ENCODE results near the gene PSMG2.

The PSMG2 gene

GRCh38 chr18:12702221-12703095 lies at the start of gene PSMG2, which contains the start of gene CEP76:
PSMG2 (plus strand) TSS chr18:12703042; CDS start chr18:12703108, 66 bp downstream.
CEP76 (minus strand) TSS chr18:12702723; CDS start chr18:12702548, 175 bp downstream.
- Histone ChIP-seq H3K4me1 (ENCODE audit: control insufficient read depth, insufficient read depth, low read length) (peaks cover 6% of the 10 kb centered on the region), H3K4me3 (ENCODE audit: low read length) (peak within 1 kb of the TSS; percentile 96), H3K9me3 (ENCODE audit: control insufficient read depth, low read length) (no peaks in the 10 kb centered on the region), H3K27me3 (ENCODE audit: control insufficient read depth, insufficient read depth, low read length) (no peaks in the 10 kb centered on the region), H3K36me3 (ENCODE audit: control insufficient read depth, insufficient read depth, low read length) (no peaks in the 10 kb centered on the region), H3K9ac (ENCODE audit: low read length) (peak within 1 kb of the TSS; percentile 97)

DNA sequence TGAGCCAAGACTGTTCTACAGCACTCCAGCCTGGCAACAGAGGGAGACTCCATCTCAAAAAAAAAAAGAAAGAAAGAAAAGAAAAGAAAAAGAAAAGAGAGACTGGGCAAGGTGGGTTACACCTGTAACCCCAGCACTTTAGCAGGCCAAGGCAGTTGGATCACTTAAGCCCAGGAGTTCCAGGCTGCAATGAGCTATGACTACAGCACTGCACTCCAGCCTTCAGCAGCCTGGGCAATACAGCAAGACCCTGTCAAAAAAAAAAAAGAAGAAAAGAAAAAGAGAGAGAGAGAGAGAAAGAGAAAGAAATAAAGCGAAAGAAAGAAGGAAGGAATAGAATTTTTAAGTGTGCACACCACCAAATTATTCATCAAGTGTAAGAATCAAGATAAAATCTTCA lies 47.9 kb upstream of the PSMG2 start:
- peaks cover 3% of the 10 kb centered on the region for H3K4me1 ChIP-seq (ENCODE audit: control insufficient read depth, insufficient read depth, low read length)
- H3K9me3 ChIP-seq (ENCODE audit: control insufficient read depth, low read length): no peaks in the 10 kb centered on the region
- peaks cover 4% of the 10 kb centered on the region for H3K27me3 ChIP-seq (ENCODE audit: control insufficient read depth, insufficient read depth, low read length)
- H3K9ac ChIP-seq (ENCODE audit: low read length): no peak overlapping the region
- no peaks in the 10 kb centered on the region for H3K36me3 ChIP-seq (ENCODE audit: control insufficient read depth, insufficient read depth, low read length)
- H3K4me3 ChIP-seq (ENCODE audit: low read length): no peak overlapping the region

DNA sequence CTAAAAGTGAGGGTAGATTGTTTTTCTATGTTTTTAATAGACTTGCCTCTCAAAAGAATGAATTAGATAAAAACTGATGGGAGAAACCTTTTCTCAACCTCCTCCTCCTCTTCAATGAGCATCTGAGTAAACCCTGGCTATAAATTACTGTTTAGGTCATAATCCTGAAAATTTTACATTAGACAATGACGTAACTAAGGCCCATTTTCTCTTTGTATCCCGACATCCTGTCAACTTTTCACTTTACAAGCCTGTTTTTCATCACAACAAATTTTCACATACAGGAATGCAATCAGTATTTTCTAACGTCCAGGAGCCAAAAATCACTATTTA lies 46.3 kb upstream of the PSMG2 start:
- H3K9me3 ChIP-seq (ENCODE audit: control insufficient read depth, low read length): no peaks in the 10 kb centered on the region
- H3K27me3 ChIP-seq (ENCODE audit: control insufficient read depth, insufficient read depth, low read length): peaks cover 4% of the 10 kb centered on the region
- no peaks in the 10 kb centered on the region for H3K36me3 ChIP-seq (ENCODE audit: control insufficient read depth, insufficient read depth, low read length)
- H3K9ac ChIP-seq (ENCODE audit: low read length): peak overlapping the region; percentile 73
- H3K4me3 ChIP-seq (ENCODE audit: low read length): no peak overlapping the region
- peaks cover 3% of the 10 kb centered on the region for H3K4me1 ChIP-seq (ENCODE audit: control insufficient read depth, insufficient read depth, low read length)

GRCh38 chr18:12656938-12657683 lies 45.7 kb upstream of the PSMG2 start:
- Histone ChIP-seq H3K36me3 (ENCODE audit: control insufficient read depth, insufficient read depth, low read length) (no peaks in the 10 kb centered on the region), H3K27me3 (ENCODE audit: control insufficient read depth, insufficient read depth, low read length) (peaks cover 4% of the 10 kb centered on the region), H3K4me3 (ENCODE audit: low read length) (no peak overlapping the region), H3K9me3 (ENCODE audit: control insufficient read depth, low read length) (no peaks in the 10 kb centered on the region), H3K4me1 (ENCODE audit: control insufficient read depth, insufficient read depth, low read length) (peaks cover 3% of the 10 kb centered on the region), H3K9ac (ENCODE audit: low read length) (peak overlapping the region; percentile 73)

- Histone ChIP-seq H3K4me3 (ENCODE audit: low read length) (no peak within 1 kb of the TSS), H3K4me1 (ENCODE audit: control insufficient read depth, insufficient read depth, low read length) (peaks cover 3% of the 10 kb centered on the region), H3K9me3 (ENCODE audit: control insufficient read depth, low read length) (no peaks in the 10 kb centered on the region), H3K9ac (ENCODE audit: low read length) (peak within 1 kb of the TSS; percentile 73), H3K27me3 (ENCODE audit: control insufficient read depth, insufficient read depth, low read length) (peaks cover 4% of the 10 kb centered on the region), H3K36me3 (ENCODE audit: control insufficient read depth, insufficient read depth, low read length) (no peaks in the 10 kb centered on the region)
Observed at GRCh38 chr18:12657684-12658425, 45.0 kb upstream of the PSMG2 start, which contains the start of gene SPIRE1. SPIRE1 (minus strand) TSS chr18:12658107; CDS start chr18:12657866, 241 bp downstream.

- peak overlapping the region; percentile 22 for H3K9ac ChIP-seq (ENCODE audit: low read length)
- H3K36me3 ChIP-seq (ENCODE audit: control insufficient read depth, insufficient read depth, low read length): no peaks in the 10 kb centered on the region
- H3K4me3 ChIP-seq (ENCODE audit: low read length): no peak overlapping the region
- peaks cover 3% of the 10 kb centered on the region for H3K4me1 ChIP-seq (ENCODE audit: control insufficient read depth, insufficient read depth, low read length)
- H3K9me3 ChIP-seq (ENCODE audit: control insufficient read depth, low read length): no peaks in the 10 kb centered on the region
- peaks cover 4% of the 10 kb centered on the region for H3K27me3 ChIP-seq (ENCODE audit: control insufficient read depth, insufficient read depth, low read length)
Observed at GRCh38 chr18:12658426-12659138, 44.3 kb upstream of the PSMG2 start.

DNA sequence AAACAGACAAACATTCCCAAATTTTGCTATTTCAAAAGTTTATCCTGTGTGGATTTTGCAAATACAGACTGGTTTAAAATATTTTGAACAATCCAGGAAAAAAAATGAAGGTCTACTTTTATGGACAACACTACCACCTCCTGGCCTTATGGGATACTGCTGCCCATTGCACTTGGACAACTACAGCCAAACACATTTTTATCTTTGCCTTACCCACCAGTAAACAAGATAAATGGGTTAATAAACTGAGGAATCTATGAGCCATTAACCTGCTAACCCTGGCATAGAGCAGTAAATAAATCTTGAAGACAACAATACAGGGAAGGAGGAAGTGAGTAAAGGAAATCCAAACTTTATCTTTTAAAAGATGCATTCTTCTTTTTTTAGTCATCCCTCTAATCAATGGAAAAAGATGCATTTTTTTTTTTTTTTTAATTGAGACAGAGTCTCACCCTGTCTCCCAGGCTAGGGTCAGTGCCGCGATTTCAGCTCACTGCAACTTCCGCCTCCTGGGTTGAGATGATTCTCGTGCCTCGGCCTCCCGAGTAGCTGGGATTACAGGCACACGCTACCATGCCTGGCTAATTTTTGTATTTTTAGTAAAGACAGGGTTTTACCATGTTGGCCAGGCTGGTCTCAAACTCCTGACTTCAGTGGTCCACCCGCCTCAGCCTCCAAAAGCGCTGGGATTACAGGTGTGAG lies 42.8 kb upstream of the PSMG2 start:
- Histone ChIP-seq H3K4me3 (ENCODE audit: low read length) (no peak overlapping the region), H3K27me3 (ENCODE audit: control insufficient read depth, insufficient read depth, low read length) (peaks cover 4% of the 10 kb centered on the region), H3K4me1 (ENCODE audit: control insufficient read depth, insufficient read depth, low read length) (peaks cover 3% of the 10 kb centered on the region), H3K9me3 (ENCODE audit: control insufficient read depth, low read length) (no peaks in the 10 kb centered on the region), H3K36me3 (ENCODE audit: control insufficient read depth, insufficient read depth, low read length) (no peaks in the 10 kb centered on the region), H3K9ac (ENCODE audit: low read length) (no peak overlapping the region)

GRCh38 chr18:12668041-12668440 lies 34.8 kb upstream of the PSMG2 start:
- Histone ChIP-seq H3K9me3 (ENCODE audit: control insufficient read depth, low read length) (no peaks in the 10 kb centered on the region), H3K9ac (ENCODE audit: low read length) (no peak overlapping the region), H3K4me1 (ENCODE audit: control insufficient read depth, insufficient read depth, low read length) (no peaks in the 10 kb centered on the region), H3K4me3 (ENCODE audit: low read length) (no peak overlapping the region), H3K36me3 (ENCODE audit: control insufficient read depth, insufficient read depth, low read length) (no peaks in the 10 kb centered on the region), H3K27me3 (ENCODE audit: control insufficient read depth, insufficient read depth, low read length) (no peaks in the 10 kb centered on the region)

DNA sequence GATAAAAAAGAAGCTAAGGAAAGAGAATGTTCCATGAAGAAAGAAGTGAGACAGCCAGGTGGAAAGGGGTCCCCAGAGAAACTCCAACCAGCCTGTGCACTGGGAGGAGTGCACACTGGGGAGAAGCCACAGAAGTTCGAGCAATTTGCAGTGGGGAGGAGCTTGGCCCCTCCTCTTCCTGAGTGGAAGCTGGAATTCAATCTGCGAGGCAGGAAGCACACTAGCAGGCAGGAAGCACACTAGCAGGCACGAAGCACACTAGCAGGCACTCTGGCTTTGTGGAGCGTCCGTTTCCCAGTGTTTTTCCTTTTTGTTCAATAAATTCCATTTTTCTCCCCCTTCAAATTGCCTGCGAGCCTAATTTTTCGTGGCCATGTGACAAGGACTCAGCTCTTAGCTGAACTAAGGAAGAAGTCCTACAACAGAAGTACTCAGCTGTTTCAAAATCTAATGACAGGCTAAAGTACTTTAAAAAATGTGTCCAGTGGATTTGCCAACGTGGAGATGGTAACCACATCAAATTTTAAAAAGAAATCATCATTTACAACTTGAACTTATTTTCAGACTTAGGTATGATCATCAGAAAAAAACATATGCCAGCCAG lies 23.6 kb upstream of the PSMG2 start:
- H3K4me1 ChIP-seq (ENCODE audit: control insufficient read depth, insufficient read depth, low read length): no peaks in the 10 kb centered on the region
- no peaks in the 10 kb centered on the region for H3K9me3 ChIP-seq (ENCODE audit: control insufficient read depth, low read length)
- no peaks in the 10 kb centered on the region for H3K36me3 ChIP-seq (ENCODE audit: control insufficient read depth, insufficient read depth, low read length)
- no peaks in the 10 kb centered on the region for H3K27me3 ChIP-seq (ENCODE audit: control insufficient read depth, insufficient read depth, low read length)
- H3K9ac ChIP-seq (ENCODE audit: low read length): peak overlapping the region; percentile 44
- no peak overlapping the region for H3K4me3 ChIP-seq (ENCODE audit: low read length)

DNA sequence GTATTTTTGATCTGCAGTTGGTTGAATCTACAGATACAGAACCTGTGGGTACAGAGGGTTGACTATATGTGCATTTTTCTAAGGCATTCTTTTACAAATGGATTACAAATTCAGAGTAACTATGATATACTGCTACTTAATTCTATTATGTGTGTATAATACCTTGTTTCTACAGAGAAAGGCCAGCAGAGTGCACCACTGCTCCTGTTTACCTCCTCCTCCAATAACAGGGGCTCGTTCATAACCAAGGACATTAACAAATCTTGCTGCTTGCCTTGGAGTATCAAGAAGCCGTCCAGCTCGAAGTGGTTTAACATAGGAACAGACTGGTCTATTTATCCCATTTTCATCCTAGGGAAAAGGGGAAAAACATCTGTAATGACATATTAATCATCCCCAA lies 16.7 kb upstream of the PSMG2 start:
- Histone ChIP-seq H3K4me3 (ENCODE audit: low read length) (no peak overlapping the region), H3K36me3 (ENCODE audit: control insufficient read depth, insufficient read depth, low read length) (no peaks in the 10 kb centered on the region), H3K27me3 (ENCODE audit: control insufficient read depth, insufficient read depth, low read length) (no peaks in the 10 kb centered on the region), H3K9me3 (ENCODE audit: control insufficient read depth, low read length) (no peaks in the 10 kb centered on the region), H3K9ac (ENCODE audit: low read length) (no peak overlapping the region), H3K4me1 (ENCODE audit: control insufficient read depth, insufficient read depth, low read length) (no peaks in the 10 kb centered on the region)
